Stimulated activated CD4-positive, alpha-beta T cell treated with anti-CD3 and anti-CD28 coated beads, TNF-alpha, amount 100 ng/mL, for 1 hour (primary cell): ENCODE measurements around the gene ABHD16B.
"Not testable (repeated sequence)": the region's sequence is repeated elsewhere in the genome, so short reads cannot be mapped to it uniquely, and the experiment has no call there.

Experiments
- DNase-seq, 3 donors: peaks; one replicate each; pipeline ENCODE4 v3.0.0-alpha.2; 2020; ENCODE audit warnings: low read depth in 3 of 3, low spot score in 1 of 3

The ABHD16B gene

DNA sequence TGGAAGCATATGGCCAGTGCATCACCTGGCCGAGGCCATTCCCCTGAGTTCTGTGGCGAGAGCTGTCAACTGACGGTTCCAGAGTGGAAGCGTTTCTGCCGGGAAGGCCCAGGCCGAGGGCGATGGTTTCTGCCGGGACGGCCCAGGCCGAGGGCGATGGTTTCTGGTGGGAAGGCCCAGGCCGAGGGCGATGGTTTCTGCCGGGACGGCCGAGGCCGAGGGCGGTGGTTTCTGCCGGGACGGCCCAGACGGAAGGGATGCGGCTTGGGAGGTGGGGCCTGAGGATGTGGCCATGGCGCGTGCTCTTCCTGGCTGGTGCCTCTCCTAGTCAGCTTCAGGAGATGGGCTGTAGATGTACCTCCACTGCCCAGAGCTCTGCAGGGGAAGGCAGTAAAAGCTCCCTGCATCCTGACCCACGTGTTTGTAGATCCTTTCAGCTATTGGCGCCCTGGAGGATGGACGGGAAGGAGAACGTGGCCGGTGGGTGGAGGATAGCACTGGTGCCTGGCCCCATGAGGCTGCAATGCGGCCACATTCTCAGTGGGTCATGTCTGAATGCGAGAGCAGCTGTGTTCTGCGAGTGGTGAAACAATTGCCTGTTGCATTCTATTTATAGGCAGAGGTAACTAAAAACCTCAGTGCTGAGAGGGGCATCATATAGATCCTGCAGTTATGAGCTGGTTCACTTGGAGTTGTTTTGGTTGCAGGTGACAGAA is 16.6 kb downstream of the ABHD16B start:
- no peak for DNase-seq

DNA sequence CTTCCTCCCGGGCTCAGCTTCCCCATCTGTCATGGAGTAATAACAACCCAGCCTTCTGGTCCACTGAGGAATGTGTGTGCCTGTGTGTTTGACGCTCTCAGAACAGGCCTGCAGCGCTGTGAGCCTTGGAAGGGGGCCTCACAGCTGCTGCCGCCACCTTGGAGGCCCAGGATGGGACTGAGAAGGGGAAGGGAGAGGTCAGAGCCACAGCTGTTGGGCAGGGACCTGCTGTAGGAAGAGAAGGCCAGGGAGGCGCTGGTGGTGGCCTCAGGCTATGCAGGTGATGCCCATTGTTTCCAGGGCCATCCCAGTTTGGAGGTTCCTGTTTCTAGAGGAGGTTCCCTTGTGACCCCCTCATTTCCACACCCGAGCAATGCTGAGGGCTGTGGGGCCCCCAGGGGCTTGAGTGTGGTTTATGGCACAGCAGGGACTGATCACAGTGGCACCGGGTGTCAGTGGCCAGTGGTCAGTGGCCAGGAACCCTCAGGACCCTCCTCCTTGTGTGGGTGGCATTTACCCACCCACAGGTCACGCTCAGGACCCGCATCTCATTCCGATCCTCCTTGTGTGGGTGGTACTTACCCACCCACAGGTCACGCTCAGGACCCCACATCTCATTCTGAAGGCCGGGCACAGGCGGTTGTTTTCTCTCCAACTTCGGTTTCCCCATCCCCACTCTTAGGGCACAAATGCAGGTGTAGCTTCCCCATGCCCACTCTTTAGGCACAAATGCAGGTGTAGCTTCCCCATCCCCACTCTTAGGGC is 17.8 kb downstream of the ABHD16B start:
- no peak for DNase-seq

DNA sequence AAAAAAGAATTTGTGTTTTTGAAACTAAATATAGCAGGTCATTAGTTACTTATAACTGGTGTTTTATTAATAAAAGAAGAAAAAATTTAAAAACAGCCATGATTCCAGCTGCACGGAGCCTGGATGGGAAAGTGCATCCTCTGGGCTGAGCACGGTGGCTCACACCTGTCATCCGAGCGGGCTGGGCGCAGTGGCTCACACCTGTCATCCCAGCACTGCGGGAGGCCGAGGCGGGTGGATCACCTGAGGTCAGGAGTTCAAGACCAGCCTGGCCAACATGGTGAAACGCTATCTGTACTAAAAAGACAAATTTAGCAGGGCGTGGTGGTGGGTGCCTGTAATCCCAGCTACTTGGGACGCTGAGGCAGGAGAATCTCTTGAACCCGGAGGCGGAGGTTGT is 19.6 kb downstream of the ABHD16B start:
- DNase-seq: not testable (repeated sequence)

DNA sequence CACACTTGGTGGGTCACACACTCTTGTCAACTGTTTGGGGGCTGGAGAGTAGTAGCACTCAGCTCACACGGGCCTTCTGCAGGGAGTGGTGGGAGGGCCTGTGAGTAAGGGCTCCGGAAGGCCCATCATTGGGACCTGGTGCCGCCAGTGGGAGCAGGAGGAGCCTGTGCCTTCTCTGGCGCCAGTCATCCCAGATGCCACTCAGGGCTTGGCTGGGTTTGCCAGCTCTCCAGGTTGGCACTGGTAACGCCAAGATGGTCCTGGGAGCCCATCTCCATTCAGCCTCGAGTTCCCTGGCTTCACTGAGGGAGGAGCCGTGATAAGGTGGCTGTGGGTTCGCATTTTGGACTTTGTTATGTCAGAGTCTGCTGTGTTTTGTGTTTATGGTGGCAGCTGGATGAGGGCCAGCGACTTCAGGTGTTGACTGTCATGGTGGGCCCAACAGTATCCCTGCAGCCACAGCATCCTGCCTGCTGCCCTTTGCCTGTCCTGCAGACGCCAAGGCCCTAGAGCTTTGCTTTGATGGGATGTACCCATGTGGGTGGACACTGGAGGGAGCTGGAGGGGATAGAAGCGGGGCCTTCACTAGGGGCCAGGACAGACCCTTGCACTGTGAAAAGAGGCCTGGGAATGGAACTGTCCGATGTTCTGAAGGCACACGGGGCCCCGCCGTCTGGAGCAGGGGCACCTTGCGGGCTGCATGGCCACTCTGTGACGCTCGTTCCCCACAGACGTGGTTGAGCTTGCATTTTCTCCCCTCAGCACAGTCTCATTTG is 20.3 kb downstream of the ABHD16B start:
- DNase-seq: no peak

DNA sequence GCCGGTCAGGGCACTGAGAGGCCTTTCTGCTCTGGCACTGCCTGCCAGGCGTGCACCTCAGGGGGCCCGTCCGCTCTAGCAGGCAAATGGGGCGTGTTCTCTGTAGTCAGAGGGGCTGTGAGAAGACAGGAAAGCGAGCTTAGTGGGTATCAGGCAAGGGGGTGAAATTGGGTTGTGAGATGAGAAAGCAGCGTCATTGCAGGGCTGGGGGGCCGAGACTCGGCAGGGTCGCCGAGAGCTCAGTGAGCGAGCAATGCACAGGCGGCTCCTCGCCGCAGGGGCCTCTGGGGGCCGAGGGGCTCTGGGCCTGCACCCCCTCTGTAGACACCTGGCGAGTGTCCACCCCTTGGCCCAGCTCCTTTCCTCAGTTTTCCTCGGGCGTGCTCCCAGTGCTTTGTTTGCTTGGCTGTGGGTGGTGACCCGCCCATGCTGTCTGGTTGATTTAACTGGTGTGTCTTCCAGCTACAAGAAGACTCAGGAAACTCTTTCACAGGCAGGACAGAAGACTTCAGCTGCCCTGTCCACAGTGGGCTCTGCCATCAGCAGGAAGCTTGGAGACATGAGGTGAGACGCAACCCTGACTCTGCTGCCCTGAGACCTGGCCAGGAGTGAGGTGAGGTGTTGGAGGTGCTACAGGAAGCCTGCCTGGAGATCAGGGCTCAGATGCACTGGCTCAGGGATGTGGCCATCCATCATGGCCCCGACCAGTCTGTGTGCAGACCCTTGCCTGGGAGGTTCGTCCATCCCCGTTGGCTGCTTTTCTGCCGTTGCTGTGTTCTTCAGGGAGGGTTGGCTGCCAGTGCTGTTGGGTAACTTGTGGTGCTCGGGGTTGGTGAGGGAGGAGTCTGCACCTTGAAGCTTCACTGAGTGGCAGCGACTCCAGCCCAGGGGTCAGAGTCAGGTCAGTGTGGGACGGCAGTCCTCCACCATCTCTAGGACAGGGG is 21.2 kb downstream of the ABHD16B start:
- no peak for DNase-seq

DNA sequence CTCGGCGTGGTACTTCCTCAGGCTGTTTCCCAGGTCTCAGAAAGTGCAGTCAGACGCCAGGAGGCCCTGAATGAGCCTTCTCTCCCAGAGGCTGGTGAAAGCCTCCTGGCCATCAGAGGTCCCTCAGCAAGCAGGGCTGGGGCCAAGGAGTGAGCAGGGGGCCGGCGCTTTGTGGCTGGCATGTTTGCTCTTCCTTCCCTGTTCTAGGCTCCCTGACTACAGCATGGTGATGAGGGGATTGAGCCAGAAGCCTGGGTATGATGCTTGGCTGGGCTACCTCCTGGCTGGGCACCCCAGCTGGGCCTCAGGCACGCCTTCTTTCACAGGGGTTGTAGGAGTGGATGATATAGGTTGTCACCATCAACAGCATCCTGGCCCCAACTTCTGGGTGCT is 21.9 kb downstream of the ABHD16B start:
- DNase-seq: no peak

DNA sequence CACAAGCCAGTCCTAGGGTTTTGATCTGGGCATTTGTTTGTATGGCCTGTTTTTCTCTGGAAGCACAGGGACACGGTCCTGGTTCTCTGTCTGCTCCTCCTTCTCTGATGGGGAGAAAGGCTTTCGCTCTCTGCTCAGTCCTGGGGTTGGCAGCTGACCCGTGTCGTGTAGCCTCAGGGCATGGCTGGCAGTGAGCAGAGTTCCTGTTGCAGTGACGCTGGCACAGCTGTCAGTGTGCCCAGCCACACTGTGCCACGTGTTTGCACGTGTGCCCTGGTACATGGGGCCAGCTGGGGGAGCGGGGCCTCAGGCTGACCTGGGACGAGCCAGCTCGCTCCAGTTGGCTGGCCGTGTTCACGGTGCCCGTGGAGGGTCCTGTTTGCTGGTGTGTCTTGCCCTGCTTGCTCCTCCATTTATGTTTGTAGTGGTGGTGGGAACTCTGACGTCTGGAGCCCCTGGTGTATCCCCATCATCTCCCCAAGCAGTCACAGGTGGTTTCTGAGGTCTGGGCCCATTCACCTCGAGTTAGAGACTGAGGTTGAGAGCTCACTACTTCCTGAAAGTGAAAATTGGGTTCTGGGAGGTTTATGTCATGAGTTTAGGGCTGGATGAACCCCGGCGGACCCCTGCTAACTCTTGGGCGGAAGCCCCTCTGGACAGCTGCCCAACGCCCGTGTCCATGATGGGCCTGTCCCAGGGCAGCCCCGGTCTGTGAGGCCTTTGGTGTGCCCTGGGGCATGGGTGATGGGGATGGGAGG is 23.4 kb downstream of the ABHD16B start:
- no peak for DNase-seq

DNA sequence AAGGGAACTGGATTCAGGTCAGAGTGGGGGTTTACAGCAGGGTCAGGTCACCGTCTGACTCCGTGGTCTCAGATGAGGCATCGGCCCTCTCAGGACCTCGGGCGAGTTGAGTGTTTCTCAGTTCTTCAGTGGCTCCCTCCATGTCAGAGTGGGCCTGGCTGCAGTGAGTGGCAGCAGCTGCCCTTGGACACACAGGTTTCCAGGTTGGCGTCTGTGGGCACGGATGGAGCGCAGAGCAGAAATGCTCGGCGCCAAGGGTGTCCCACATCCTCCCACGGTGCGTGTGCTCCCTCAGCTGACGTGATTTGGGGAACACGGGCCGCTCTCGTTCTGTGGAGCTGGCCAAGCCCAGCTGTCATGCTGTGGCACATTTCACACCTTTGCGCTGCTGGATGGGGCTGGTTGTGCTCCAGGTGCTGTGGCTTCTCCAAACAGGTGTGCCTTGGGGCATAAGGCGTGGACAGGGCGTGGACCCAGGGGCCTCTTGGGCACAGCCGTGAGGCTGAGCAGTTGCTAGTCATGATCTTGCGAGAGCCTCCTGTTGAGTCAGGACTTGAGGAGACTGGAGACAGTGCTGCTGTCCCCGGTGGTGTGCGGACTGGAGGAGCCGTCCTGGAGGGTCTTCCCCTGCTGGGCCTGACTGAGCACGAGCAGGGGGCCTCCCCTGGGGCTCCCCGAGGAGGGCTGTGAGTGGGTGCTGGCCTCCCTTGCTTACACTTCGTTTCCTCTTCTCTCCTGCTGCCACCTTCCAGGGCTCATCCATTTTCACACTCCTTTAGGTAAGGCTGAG is 24.2 kb downstream of the ABHD16B start:
- no peak for DNase-seq

DNA sequence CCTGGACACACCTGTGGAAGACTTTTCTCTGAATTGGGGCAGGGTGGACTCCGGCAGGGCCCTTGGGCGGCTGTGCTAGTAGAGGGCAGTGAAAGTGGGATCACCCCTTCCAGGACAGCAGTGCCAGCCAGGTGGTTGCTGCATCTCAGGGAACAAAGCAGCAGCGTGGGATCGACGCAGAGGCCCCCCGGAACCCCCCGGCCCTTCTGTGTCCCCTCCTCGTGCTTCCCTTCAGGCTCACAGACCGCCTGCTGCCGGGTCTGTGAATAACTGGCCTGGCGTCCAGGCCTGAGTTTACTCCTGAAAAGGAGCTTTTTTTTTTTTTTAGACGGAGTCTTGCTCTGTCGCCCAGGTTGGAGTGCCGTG is 24.7 kb downstream of the ABHD16B start:
- DNase-seq: no peak

DNA sequence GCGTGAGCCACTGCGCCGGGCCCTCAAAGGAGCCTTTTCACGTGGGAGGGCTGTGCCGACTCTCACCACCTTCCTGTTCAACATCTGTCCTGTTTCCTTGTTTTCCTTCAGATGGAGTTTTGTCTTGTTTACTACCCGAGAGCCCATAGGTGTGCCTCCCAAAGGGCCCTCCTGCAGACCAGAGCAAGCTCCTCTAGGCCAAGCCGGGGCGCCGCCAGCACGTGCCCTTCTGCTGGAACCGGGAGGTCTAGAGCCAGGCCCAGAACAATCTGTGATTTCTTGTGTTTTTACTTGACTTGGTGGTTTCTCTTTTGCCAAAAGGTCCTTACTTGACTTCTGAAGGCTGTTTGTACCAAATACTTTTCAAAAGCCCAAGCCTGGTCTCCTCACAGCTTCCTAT is 25.6 kb downstream of the ABHD16B start:
- no peak for DNase-seq

DNA sequence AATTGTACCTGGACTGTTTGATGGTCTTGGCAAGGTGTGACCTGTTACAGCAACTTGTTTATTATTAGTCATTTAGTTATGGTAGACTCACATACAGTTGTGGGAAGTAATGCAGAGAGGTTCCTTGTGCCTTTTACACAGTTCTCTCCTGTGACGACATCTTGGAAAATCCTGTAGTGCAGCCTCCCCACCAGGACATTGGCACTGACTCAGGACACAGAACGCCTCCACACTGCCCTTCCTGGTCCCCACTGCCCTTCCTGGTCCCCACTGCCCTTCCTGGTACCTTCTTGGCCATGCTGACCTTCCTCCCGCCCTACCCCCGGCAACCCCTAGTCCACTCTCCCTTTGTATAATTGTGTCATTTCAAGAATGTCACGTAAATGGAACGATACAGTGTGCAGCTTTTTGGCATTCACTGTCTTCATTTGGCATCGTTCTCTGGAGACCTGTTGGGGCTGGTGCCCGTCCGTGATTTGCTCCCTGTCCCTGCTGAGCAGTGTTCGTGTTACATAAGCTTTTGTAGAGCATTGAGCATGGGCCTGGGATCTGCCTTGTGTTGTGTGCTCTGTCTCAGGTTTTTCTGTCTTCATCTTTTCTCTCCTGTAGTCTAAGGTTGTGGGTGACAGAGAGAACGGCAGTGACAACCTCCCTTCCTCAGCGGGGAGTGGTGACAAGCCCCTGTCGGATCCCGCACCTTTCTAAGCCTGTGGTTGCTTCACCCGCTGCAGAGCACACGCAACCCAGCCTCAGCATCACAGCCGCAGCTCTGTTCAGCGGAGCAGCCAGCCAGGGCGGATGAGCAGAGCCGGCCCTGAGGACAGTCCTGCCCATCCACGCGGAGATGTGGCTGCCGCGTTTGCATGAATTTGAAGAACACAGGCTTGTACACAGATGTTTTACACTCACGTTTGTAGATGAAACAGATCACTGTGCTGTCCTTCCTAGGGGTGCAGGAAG is 28.2 kb downstream of the ABHD16B start:
- no peak for DNase-seq

DNA sequence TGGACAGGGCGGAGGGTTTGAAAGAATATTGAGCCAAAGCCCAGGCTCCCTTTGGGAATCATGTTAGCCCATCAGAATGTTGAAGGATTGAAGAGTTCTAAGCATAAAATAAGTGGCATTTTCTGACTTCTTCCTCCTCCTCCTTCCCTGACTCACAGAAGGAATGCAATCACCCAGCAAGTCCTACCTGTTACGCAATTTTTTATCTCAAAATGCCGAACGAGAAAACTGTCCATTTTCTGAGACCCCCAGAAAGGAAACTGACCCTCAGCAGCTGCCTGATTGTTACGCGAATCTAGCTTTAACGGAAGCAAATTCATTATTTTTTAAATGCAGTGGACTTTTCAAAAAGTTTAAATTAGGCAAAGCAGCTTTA is 28.9 kb downstream of the ABHD16B start:
- no peak for DNase-seq

DNA sequence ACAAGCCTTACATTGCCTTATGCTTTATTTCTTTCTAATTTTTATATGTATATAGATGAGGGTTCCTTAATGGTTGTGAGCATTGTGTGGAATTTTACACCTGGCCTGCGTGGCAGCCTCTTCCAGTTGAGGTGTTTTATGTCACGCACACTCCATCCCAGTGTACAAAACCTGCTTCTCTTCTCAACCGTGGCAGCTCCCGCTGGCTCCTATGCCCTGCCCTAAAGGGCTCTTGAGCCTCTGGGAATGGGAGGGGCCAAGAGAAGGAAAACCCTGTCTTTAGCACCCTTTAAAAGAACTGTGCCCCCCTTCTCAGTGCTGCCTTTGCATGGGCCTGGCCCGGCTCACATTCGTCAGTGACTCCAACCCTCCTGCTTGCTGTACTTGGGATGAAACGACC is 29.3 kb downstream of the ABHD16B start:
- no peak for DNase-seq

DNA sequence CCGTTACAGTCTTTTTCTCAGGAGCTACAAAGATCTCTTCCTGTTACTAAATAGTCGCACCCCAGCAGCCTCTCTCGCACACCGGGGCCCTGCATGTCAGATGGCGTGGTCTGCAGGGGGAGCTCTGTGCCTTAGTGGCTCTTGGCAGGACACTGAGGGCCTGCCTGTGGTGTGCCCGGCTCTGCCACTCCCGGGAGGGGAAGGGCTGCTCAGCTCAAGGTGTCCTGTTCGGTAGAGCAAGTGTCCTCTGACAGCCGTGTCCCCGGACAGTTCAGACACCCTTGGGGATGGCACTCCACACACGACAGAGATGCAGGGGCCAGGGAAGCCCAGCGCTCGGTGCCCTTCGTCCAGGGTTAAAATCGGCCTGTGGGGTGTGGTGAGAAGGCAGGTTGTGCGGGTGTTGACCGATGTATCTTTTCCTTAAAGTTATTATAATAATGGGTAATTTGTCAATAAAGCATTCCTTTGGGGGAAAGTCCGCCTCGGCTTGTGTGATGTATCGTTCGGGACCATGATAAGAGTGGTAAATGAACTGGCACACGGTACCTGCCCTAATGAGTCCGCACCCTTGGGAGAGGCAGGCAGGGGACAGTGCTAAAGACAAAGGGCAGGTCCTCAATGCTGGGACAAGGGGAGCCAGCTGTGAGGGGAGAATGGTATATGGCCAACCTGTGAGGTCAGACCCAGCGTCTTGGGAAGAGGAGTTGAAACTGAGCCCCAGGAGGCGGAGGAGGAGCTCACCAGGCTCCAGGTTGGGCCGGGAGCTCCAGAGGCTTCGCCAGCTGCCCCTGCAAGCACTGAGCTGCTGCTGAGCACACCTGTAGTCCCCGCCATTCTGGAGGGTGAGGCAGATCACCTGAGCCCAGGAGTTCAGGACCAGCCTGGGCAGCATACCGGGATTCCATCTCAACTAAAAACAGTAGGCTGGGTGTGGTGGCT is 30.0 kb downstream of the ABHD16B start:
- DNase-seq: no peak

DNA sequence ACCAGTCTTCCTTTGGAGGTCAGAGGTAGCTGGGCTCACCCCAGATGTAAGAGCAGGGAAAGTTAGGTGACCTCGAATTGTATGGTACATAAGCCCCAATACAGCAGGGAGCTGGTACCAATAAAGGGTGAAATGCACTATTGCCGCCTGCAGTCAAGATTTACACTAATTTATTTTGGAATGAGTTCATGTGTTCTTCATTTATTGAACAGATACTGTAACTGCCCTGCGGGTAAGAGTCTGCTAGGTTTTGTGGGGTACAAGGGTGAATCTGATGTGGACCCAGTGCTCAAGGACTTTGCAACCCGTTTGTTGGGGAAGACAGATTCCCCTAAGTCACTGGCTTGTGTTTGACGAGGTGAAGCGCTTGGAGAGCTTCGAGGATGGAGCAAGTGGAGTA is 31.1 kb downstream of the ABHD16B start:
- DNase-seq: no peak

DNA sequence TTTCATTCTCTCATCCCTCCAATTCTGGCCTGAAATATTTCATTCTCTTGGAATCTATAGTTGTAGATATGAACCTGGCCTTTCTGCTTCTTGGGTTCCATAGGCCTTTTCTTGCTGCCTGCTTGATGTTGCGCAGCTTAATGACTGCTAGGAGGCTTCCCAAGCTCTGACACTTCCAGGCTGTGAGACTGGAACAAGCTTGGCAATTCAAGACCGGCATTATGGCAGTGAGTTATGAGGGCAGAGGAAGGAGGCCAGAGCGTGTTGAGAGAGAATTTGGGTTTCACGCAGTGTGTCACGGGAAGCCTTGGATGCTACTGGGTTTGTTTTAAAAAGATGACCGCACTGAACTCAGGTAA is 32.7 kb downstream of the ABHD16B start:
- DNase-seq: no peak
